ENCODE measurements around the gene NLE1.

- TF ChIP-seq CTCF (IDR thresholded peaks at IDR 0.05), result peak; percentile 89
- no peak for TF ChIP-seq EZH2phosphoT487 (IDR thresholded peaks at IDR 0.05)
Measured at GRCh38 chr17:35141681-35142466, at the start of gene NLE1.
